GM23338 (cell line): ENCODE results near the gene ZNF148.

ENCODE experiments used
- CREB1 ChIP-seq: fragments of 250-450 bp; sonication (Bioruptor Pico); IDR thresholded peaks from 2 replicates; pipeline ENCODE4 v1.5.0; 2020; ENCODE audit warnings: low read depth, mild to moderate bottlenecking, moderate library complexity
- EZH2 ChIP-seq: fragments of 200-600 bp; sonication (generic); IDR thresholded peaks from one replicate; pipeline ENCODE4 v1.8.0; 2017; ENCODE audit warnings: antibody characterized with exemption, mild to moderate bottlenecking, low read depth; ENCODE audit not compliant: unreplicated experiment
- EZH2phosphoT487 ChIP-seq: fragments of 200-600 bp; sonication (generic); IDR thresholded peaks from one replicate; pipeline ENCODE4 v1.8.1; 2018; ENCODE audit warnings: antibody characterized with exemption; ENCODE audit not compliant: unreplicated experiment
- JUNB ChIP-seq: IDR thresholded peaks from one replicate; pipeline ENCODE4 v1.6.1; 2016; ENCODE audit warnings: antibody characterized with exemption; ENCODE audit not compliant: unreplicated experiment
- POLR2AphosphoS5 ChIP-seq: IDR thresholded peaks from 2 replicates; pipeline ENCODE4 v1.6.1; 2016; ENCODE audit warnings: antibody characterized with exemption, low read depth
- REST ChIP-seq: IDR thresholded peaks from one replicate; pipeline ENCODE4 v1.6.1; 2018; ENCODE audit warnings: antibody characterized with exemption; ENCODE audit not compliant: unreplicated experiment
- TF ChIP-seq, protein P1 (sequence below), 2 experiments: fragments of 200-600 bp in 1 of 2; sonication (generic) in 1 of 2; conservative IDR thresholded peaks; 2 replicates each; pipeline versions ENCODE4 v1.5.1 to v1.6.1; 2016 to 2017; ENCODE audit warnings: antibody characterized with exemption in 2 of 2, low read depth in 2 of 2, mild to moderate bottlenecking in 2 of 2, moderate library complexity in 1 of 2
- TF ChIP-seq, protein P2 (sequence below): fragments of 250-450 bp; sonication (Bioruptor Pico); IDR thresholded peaks from 2 replicates; pipeline ENCODE4 v1.5.0; 2020; ENCODE audit warnings: mild to moderate bottlenecking, moderate library complexity

GRCh38 chr3:125359700-125360099 lies 15.4 kb downstream of the ZNF148 start:
- no peak for TF ChIP-seq JUNB
- TF ChIP-seq, protein P1, sequence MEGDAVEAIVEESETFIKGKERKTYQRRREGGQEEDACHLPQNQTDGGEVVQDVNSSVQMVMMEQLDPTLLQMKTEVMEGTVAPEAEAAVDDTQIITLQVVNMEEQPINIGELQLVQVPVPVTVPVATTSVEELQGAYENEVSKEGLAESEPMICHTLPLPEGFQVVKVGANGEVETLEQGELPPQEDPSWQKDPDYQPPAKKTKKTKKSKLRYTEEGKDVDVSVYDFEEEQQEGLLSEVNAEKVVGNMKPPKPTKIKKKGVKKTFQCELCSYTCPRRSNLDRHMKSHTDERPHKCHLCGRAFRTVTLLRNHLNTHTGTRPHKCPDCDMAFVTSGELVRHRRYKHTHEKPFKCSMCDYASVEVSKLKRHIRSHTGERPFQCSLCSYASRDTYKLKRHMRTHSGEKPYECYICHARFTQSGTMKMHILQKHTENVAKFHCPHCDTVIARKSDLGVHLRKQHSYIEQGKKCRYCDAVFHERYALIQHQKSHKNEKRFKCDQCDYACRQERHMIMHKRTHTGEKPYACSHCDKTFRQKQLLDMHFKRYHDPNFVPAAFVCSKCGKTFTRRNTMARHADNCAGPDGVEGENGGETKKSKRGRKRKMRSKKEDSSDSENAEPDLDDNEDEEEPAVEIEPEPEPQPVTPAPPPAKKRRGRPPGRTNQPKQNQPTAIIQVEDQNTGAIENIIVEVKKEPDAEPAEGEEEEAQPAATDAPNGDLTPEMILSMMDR (conservative IDR thresholded peaks at IDR 0.05; ENCODE audit: low read depth in 2 of 2), result no peak
- TF ChIP-seq, protein P2, sequence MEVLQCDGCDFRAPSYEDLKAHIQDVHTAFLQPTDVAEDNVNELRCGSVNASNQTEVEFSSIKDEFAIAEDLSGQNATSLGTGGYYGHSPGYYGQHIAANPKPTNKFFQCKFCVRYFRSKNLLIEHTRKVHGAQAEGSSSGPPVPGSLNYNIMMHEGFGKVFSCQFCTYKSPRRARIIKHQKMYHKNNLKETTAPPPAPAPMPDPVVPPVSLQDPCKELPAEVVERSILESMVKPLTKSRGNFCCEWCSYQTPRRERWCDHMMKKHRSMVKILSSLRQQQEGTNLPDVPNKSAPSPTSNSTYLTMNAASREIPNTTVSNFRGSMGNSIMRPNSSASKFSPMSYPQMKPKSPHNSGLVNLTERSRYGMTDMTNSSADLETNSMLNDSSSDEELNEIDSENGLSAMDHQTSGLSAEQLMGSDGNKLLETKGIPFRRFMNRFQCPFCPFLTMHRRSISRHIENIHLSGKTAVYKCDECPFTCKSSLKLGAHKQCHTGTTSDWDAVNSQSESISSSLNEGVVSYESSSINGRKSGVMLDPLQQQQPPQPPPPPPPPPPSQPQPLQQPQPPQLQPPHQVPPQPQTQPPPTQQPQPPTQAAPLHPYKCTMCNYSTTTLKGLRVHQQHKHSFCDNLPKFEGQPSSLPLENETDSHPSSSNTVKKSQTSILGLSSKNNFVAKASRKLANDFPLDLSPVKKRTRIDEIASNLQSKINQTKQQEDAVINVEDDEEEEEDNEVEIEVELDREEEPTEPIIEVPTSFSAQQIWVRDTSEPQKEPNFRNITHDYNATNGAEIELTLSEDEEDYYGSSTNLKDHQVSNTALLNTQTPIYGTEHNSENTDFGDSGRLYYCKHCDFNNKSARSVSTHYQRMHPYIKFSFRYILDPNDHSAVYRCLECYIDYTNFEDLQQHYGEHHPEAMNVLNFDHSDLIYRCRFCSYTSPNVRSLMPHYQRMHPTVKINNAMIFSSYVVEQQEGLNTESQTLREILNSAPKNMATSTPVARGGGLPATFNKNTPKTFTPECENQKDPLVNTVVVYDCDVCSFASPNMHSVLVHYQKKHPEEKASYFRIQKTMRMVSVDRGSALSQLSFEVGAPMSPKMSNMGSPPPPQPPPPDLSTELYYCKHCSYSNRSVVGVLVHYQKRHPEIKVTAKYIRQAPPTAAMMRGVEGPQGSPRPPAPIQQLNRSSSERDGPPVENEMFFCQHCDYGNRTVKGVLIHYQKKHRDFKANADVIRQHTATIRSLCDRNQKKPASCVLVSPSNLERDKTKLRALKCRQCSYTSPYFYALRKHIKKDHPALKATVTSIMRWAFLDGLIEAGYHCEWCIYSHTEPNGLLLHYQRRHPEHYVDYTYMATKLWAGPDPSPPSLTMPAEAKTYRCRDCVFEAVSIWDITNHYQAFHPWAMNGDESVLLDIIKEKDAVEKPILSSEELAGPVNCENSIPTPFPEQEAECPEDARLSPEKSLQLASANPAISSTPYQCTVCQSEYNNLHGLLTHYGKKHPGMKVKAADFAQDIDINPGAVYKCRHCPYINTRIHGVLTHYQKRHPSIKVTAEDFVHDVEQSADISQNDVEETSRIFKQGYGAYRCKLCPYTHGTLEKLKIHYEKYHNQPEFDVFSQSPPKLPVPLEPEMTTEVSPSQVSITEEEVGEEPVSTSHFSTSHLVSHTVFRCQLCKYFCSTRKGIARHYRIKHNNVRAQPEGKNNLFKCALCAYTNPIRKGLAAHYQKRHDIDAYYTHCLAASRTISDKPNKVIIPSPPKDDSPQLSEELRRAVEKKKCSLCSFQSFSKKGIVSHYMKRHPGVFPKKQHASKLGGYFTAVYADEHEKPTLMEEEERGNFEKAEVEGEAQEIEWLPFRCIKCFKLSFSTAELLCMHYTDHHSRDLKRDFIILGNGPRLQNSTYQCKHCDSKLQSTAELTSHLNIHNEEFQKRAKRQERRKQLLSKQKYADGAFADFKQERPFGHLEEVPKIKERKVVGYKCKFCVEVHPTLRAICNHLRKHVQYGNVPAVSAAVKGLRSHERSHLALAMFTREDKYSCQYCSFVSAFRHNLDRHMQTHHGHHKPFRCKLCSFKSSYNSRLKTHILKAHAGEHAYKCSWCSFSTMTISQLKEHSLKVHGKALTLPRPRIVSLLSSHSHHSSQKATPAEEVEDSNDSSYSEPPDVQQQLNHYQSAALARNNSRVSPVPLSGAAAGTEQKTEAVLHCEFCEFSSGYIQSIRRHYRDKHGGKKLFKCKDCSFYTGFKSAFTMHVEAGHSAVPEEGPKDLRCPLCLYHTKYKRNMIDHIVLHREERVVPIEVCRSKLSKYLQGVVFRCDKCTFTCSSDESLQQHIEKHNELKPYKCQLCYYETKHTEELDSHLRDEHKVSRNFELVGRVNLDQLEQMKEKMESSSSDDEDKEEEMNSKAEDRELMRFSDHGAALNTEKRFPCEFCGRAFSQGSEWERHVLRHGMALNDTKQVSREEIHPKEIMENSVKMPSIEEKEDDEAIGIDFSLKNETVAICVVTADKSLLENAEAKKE (CRISPR knock-in tag), result no peak
- TF ChIP-seq EZH2, result no peak
- TF ChIP-seq EZH2phosphoT487, result no peak
- TF ChIP-seq POLR2AphosphoS5, result no peak
- TF ChIP-seq REST, result no peak
- TF ChIP-seq CREB1 (CRISPR knock-in tag), result no peak
